Body of pancreas (tissue), 4 donors: ENCODE results near the gene NCOA1. TPM values are rescaled to one million over a fixed set of nuclear protein-coding genes. Genes with fewer than 3 reads are reported as not detected.

Experiments used
- ATAC-seq: fragments of 150-250 bp; one replicate; pipeline ENCODE4 v1.9.1; 2016
- DNase-seq, 4 donors: peaks; one replicate each; pipeline ENCODE4 v3.0.0-alpha.2; 2019
- H3K27ac ChIP-seq, 4 donors: fragments of 200-600 bp; sonication (generic); 1 replicate in 3 of 4; 2 replicates in 1 of 4; pipeline versions ENCODE4 v1.5.1 to v1.6.1; 2016 to 2019; ENCODE audit warnings: mild to moderate bottlenecking in 1 of 4, mixed read lengths in 1 of 4, moderate library complexity in 1 of 4
- H3K27me3 ChIP-seq, 2 donors: fragments of 200-600 bp; sonication (generic); one replicate each; pipeline ENCODE4 v1.6.0; 2016; ENCODE audit warnings: mild to moderate bottlenecking in 1 of 2
- H3K36me3 ChIP-seq, 2 donors: fragments of 200-600 bp; sonication (generic); replicated peaks in 1 of 2; 2 replicates each; pipeline ENCODE4 v1.5.1; 2016; ENCODE audit warnings: low read depth in 2 of 2; ENCODE audit not compliant: insufficient read depth in 1 of 2
- H3K4me1 ChIP-seq: fragments of 200-600 bp; sonication (generic); one replicate; pipeline ENCODE4 v1.6.0; 2016
- H3K4me3 ChIP-seq, 2 donors: fragments of 200-600 bp; sonication (generic); 1 replicate in 1 of 2; 2 replicates in 1 of 2; pipeline ENCODE4 v1.5.1; 2016 to 2019
- H3K9me3 ChIP-seq, 3 donors: fragments of 200-600 bp; sonication (generic); 1 replicate in 2 of 3; 2 replicates in 1 of 3; pipeline ENCODE4 v1.5.1; 2016
- POLR2A ChIP-seq, 3 donors: fragments of 450-650 bp; IDR thresholded peaks; one replicate each; pipeline ENCODE4 v1.6.1; 2016; ENCODE audit warnings: antibody characterized with exemption in 3 of 3, mild to moderate bottlenecking in 2 of 3
- WGBS, 2 donors: methylation state at CpG; one replicate each; pipeline ENCODE4 v1.1.5; 2017; 5-methylcytosine and 5-hydroxymethylcytosine counted together
- intact Hi-C: fragments of 100-400 bp; cut with DNase I; formaldehyde crosslinking; loops from one replicate; pipeline ENCODE4 v1.15.1; 2023
- total RNA-seq, 2 donors: library from RNA; depleted of rRNA; stranded (reverse); fragments of >200 nt; gene quantifications; one replicate each; pipeline ENCODE4 v1.1.0, GENCODE V29; 2016
- TF ChIP-seq, protein P1 (sequence below), 7 experiments: fragments of 450-650 bp in 4 of 7; fragments of 200-600 bp in 3 of 7; sonication (generic) in 3 of 7; IDR thresholded peaks; one replicate each; pipeline ENCODE4 v1.5.1; 2016 to 2019; ENCODE audit warnings: antibody characterized with exemption in 7 of 7

NCOA1 gene
- total RNA-seq, 2 donors from 2014 or later: 22.1 to 38.7 TPM

- DNase-seq: no peak
- ATAC-seq: no peak
- no peak overlapping the region for H3K27ac ChIP-seq
- intact Hi-C loops: no loop called here
- H3K36me3 ChIP-seq: peaks cover 0 to 2% of the 10 kb centered on the region in 2 donors
- no peak overlapping the region for H3K4me3 ChIP-seq
- no peaks in the 10 kb centered on the region for H3K9me3 ChIP-seq
- no peaks in the 10 kb centered on the region for H3K27me3 ChIP-seq
- 67 to 71% methylated on average over 3 of the region's 3 CpGs for WGBS, 2 donors
- peaks cover 8% of the 10 kb centered on the region for H3K4me1 ChIP-seq
- TF ChIP-seq, protein P1, sequence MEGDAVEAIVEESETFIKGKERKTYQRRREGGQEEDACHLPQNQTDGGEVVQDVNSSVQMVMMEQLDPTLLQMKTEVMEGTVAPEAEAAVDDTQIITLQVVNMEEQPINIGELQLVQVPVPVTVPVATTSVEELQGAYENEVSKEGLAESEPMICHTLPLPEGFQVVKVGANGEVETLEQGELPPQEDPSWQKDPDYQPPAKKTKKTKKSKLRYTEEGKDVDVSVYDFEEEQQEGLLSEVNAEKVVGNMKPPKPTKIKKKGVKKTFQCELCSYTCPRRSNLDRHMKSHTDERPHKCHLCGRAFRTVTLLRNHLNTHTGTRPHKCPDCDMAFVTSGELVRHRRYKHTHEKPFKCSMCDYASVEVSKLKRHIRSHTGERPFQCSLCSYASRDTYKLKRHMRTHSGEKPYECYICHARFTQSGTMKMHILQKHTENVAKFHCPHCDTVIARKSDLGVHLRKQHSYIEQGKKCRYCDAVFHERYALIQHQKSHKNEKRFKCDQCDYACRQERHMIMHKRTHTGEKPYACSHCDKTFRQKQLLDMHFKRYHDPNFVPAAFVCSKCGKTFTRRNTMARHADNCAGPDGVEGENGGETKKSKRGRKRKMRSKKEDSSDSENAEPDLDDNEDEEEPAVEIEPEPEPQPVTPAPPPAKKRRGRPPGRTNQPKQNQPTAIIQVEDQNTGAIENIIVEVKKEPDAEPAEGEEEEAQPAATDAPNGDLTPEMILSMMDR (IDR thresholded peaks at IDR 0.05): no peak
- no peak for TF ChIP-seq POLR2A (IDR thresholded peaks at IDR 0.05)
Measured at GRCh38 chr2:24725956-24726355, 234.9 kb downstream of the NCOA1 start.

GRCh38 chr2:24730481-24730880 is 239.4 kb downstream of the NCOA1 start:
- ATAC-seq (no peak), DNase-seq (no peak)
- H3K36me3 ChIP-seq: peaks cover 0 to 2% of the 10 kb centered on the region in 2 donors
- no peaks in the 10 kb centered on the region for H3K4me1 ChIP-seq
- WGBS, 2 donors: 91 to 96% methylated on average over 7 of the region's 7 CpGs
- H3K9me3 ChIP-seq: no peaks in the 10 kb centered on the region
- no peak overlapping the region for H3K27ac ChIP-seq
- no peak overlapping the region for H3K4me3 ChIP-seq
- no peaks in the 10 kb centered on the region for H3K27me3 ChIP-seq
- intact Hi-C loops: no loop called here
- no peak for TF ChIP-seq POLR2A (IDR thresholded peaks at IDR 0.05)
- TF ChIP-seq, protein P1 (IDR thresholded peaks at IDR 0.05): no peak

- Histone ChIP-seq H3K36me3 (peaks cover 0 to 2% of the 10 kb centered on the region in 2 donors), H3K27ac (no peak overlapping the region), H3K4me3 (no peak overlapping the region), H3K27me3 (no peaks in the 10 kb centered on the region), H3K9me3 (no peaks in the 10 kb centered on the region), H3K4me1 (no peaks in the 10 kb centered on the region)
- no peak for ATAC-seq
- DNase-seq: no peak
- intact Hi-C loops: no loop called here
- TF ChIP-seq POLR2A (IDR thresholded peaks at IDR 0.05): no peak
- TF ChIP-seq, protein P1 (IDR thresholded peaks at IDR 0.05): no peak
Measured at GRCh38 chr2:24731040-24731439, 240.0 kb downstream of the NCOA1 start.

- Histone ChIP-seq H3K27me3 (no peaks in the 10 kb centered on the region), H3K27ac (no peak overlapping the region), H3K4me1 (no peaks in the 10 kb centered on the region), H3K36me3 (peaks cover 0 to 2% of the 10 kb centered on the region in 2 donors), H3K9me3 (no peaks in the 10 kb centered on the region), H3K4me3 (no peak overlapping the region)
- no peak for ATAC-seq
- DNase-seq: no peak
- WGBS, 2 donors: 97% methylated on average over 1 of the region's 1 CpG
- intact Hi-C loops: no loop called here
- TF ChIP-seq, protein P1 (IDR thresholded peaks at IDR 0.05): no peak
- TF ChIP-seq POLR2A (IDR thresholded peaks at IDR 0.05): no peak
Measured at GRCh38 chr2:24731923-24732322, 240.9 kb downstream of the NCOA1 start.

DNA sequence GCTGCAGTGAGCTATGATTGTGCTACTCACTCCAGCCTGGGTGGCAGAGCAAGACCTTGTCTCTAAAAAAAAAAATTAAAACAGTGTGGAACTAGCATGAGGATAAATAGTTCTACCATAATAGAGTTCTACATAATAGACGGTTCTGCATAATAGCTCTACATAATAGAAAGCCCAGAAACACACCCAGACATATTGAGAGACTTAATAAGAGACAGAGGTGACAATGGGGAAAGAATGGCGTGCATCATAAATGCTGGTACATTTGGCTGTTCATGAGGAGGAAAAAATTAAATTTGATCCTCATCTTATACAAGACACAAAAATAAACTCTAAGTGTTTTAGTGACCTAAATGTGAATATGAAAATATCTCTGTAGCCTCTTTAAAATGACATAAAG is 243.7 kb downstream of the NCOA1 start:
- Histone ChIP-seq H3K27me3 (no peaks in the 10 kb centered on the region), H3K36me3 (no peaks in the 10 kb centered on the region), H3K4me3 (no peak overlapping the region), H3K27ac (no peak overlapping the region), H3K4me1 (no peaks in the 10 kb centered on the region), H3K9me3 (no peaks in the 10 kb centered on the region)
- WGBS, 2 donors: 98 to 100% methylated on average over 2 of the region's 2 CpGs
- no peak for ATAC-seq
- TF ChIP-seq, protein P1 (IDR thresholded peaks at IDR 0.05): no peak
- TF ChIP-seq POLR2A (IDR thresholded peaks at IDR 0.05): no peak
- intact Hi-C loops: no loop called here
- DNase-seq: no peak
